Endothelial cell of umbilical vein (primary cell): Measurements from ENCODE around the gene PEX10.

Experiments
- POLR2A ChIP-seq: IDR thresholded peaks from 2 replicates; pipeline ENCODE4 v1.6.1; 2012; ENCODE audit warnings: low read depth, mild to moderate bottlenecking, control low read depth, low read length
- TF ChIP-seq, protein P1 (sequence below), 2 donors: IDR thresholded peaks; 1 replicate in 1 of 2; 2 replicates in 1 of 2; pipeline ENCODE4 v1.5.1; 2011; ENCODE audit warnings: low read length in 2 of 2, mild to moderate bottlenecking in 2 of 2, moderate library complexity in 2 of 2, control low read depth in 1 of 2, inconsistent platforms in 1 of 2, low read depth in 1 of 2; ENCODE audit not compliant: insufficient read depth in 1 of 2; ENCODE audit errors: extremely low read depth in 1 of 2
- TF ChIP-seq, protein P2 (sequence below): IDR thresholded peaks from 2 replicates; pipeline ENCODE4 v1.6.1; 2011; ENCODE audit not compliant: insufficient read depth, insufficient read length

DNA sequence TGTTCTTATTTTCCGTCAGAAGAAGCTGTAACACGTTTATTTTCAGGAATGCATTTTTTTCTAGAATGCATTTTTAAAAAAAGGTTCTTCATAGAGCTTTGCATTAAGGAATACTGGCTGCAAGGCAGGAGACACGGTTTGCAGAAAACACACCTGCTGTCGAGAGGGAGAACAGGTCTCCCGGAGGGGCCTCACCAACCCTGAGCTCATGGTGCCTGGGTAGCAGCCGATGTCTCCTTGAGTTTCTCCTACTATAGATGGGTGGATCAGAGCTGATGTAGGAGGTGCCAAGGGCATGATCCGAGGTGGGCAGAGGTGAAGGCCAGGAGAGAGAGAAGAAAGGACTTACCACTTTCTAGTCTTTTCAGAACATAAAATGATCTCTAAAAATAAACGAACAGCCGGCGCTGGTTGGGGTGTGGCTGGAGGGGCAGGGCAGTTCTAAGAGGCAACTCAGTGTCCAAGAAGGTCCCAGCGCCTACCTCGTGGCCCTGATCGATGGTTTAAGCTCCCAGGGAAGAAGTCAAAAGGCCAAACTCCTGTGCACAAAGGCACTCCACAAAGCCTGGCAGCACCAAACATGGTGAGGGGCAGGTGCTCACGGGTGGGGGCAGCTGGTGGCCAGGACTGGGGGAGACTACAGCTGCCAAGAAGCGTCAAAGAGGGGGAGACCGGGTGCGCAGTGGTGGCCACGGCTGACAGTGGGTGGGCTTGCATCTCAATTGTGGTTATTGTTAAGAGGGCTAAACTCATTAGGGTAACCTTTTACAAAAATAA lies 33.2 kb downstream of the PEX10 start:
- TF ChIP-seq, protein P1, sequence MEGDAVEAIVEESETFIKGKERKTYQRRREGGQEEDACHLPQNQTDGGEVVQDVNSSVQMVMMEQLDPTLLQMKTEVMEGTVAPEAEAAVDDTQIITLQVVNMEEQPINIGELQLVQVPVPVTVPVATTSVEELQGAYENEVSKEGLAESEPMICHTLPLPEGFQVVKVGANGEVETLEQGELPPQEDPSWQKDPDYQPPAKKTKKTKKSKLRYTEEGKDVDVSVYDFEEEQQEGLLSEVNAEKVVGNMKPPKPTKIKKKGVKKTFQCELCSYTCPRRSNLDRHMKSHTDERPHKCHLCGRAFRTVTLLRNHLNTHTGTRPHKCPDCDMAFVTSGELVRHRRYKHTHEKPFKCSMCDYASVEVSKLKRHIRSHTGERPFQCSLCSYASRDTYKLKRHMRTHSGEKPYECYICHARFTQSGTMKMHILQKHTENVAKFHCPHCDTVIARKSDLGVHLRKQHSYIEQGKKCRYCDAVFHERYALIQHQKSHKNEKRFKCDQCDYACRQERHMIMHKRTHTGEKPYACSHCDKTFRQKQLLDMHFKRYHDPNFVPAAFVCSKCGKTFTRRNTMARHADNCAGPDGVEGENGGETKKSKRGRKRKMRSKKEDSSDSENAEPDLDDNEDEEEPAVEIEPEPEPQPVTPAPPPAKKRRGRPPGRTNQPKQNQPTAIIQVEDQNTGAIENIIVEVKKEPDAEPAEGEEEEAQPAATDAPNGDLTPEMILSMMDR (IDR thresholded peaks at IDR 0.05; ENCODE audit: extremely low read depth in 1 of 2, insufficient read depth in 1 of 2, low read depth in 1 of 2, low read length in 2 of 2) = no peak
- TF ChIP-seq, protein P2, sequence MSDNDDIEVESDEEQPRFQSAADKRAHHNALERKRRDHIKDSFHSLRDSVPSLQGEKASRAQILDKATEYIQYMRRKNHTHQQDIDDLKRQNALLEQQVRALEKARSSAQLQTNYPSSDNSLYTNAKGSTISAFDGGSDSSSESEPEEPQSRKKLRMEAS = no peak
- TF ChIP-seq POLR2A = no peak
